ENCODE results near the gene ARL2BP.

- no peak for TF ChIP-seq CTCF (conservative IDR thresholded peaks at IDR 0.05; ENCODE audit: low read length)
- TF ChIP-seq EZH2phosphoT487 (IDR thresholded peaks at IDR 0.05; ENCODE audit: borderline replicate concordance, low read depth, low read length), result no peak
These were observed 36.1 kb upstream of the ARL2BP start for GRCh38 chr16:57208926-57209325.

Data from OCI-LY7 (cell line).